ENCODE data around the gene DAB2IP.

The DAB2IP gene

GRCh38 chr9:121822093-121823085, 171.0 kb downstream of the DAB2IP start:
- Histone ChIP-seq H3K27me3 (ENCODE audit: insufficient read depth, low read length, poor library complexity, severe bottlenecking) (no peaks in the 10 kb centered on the region), H3K9ac (ENCODE audit: low read depth, low read length, poor library complexity, severe bottlenecking) (no peak overlapping the region), H3K9me3 (ENCODE audit: insufficient read depth, low read depth, low read length) (no peaks in the 10 kb centered on the region), H3K79me2 (ENCODE audit: insufficient read depth, low read length) (no peaks in the 10 kb centered on the region), H3K36me3 (ENCODE audit: insufficient read depth, low read length) (no peaks in the 10 kb centered on the region; the same call in 1 of the 2 replicates), H3F3A (ENCODE audit: low read depth) (no peaks in the 10 kb centered on the region; the same call in 1 of the 2 replicates), H3K9me2 (replicated peaks; ENCODE audit: low read depth, low read length) (no peaks in the 10 kb centered on the region), H3K4me3 (ENCODE audit: low read length, poor library complexity, severe bottlenecking) (no peak overlapping the region), H2AFZ (ENCODE audit: low read length) (no peak overlapping the region), H3K4me1 (ENCODE audit: insufficient read depth, low read length, poor library complexity, severe bottlenecking) (peaks cover 33% of the 10 kb centered on the region), H4K20me1 (ENCODE audit: insufficient read depth, low read length, poor library complexity, severe bottlenecking) (no peaks in the 10 kb centered on the region), H3K4me2 (ENCODE audit: low read depth, low read length, poor library complexity, severe bottlenecking) (no peak overlapping the region)
- TF ChIP-seq EZH2phosphoT487 (IDR thresholded peaks at IDR 0.05; ENCODE audit: borderline replicate concordance), result no peak
- no peak for TF ChIP-seq CTCF (conservative IDR thresholded peaks at IDR 0.05; ENCODE audit: low read length)

GRCh38 chr9:121823451-121824169, 172.2 kb downstream of the DAB2IP start:
- Histone ChIP-seq H3K9me2 (replicated peaks; ENCODE audit: low read depth, low read length) (no peaks in the 10 kb centered on the region), H3K4me2 (ENCODE audit: low read depth, low read length, poor library complexity, severe bottlenecking) (no peak overlapping the region), H3K4me1 (ENCODE audit: insufficient read depth, low read length, poor library complexity, severe bottlenecking) (peaks cover 32% of the 10 kb centered on the region), H4K20me1 (ENCODE audit: insufficient read depth, low read length, poor library complexity, severe bottlenecking) (no peaks in the 10 kb centered on the region), H2AFZ (ENCODE audit: low read length) (no peak overlapping the region), H3K79me2 (ENCODE audit: insufficient read depth, low read length) (no peaks in the 10 kb centered on the region), H3K9ac (ENCODE audit: low read depth, low read length, poor library complexity, severe bottlenecking) (no peak overlapping the region), H3K9me3 (ENCODE audit: insufficient read depth, low read depth, low read length) (no peaks in the 10 kb centered on the region), H3K27me3 (ENCODE audit: insufficient read depth, low read length, poor library complexity, severe bottlenecking) (no peaks in the 10 kb centered on the region), H3K4me3 (ENCODE audit: low read length, poor library complexity, severe bottlenecking) (no peak overlapping the region), H3K36me3 (ENCODE audit: insufficient read depth, low read length) (no peaks in the 10 kb centered on the region; the same call in 1 of the 2 replicates), H3F3A (ENCODE audit: low read depth) (no peaks in the 10 kb centered on the region; the same call in 1 of the 2 replicates)
- TF ChIP-seq CTCF (conservative IDR thresholded peaks at IDR 0.05; ENCODE audit: low read length), result no peak
- no peak for TF ChIP-seq EZH2phosphoT487 (IDR thresholded peaks at IDR 0.05; ENCODE audit: borderline replicate concordance)

- Histone ChIP-seq H3K4me1 (ENCODE audit: insufficient read depth, low read length, poor library complexity, severe bottlenecking) (peaks cover 22% of the 10 kb centered on the region), H3K9me2 (replicated peaks; ENCODE audit: low read depth, low read length) (no peaks in the 10 kb centered on the region), H3K9ac (ENCODE audit: low read depth, low read length, poor library complexity, severe bottlenecking) (no peak overlapping the region), H3K27me3 (ENCODE audit: insufficient read depth, low read length, poor library complexity, severe bottlenecking) (no peaks in the 10 kb centered on the region), H3K4me2 (ENCODE audit: low read depth, low read length, poor library complexity, severe bottlenecking) (no peak overlapping the region), H3K4me3 (ENCODE audit: low read length, poor library complexity, severe bottlenecking) (no peak overlapping the region), H4K20me1 (ENCODE audit: insufficient read depth, low read length, poor library complexity, severe bottlenecking) (no peaks in the 10 kb centered on the region), H3F3A (ENCODE audit: low read depth) (no peaks in the 10 kb centered on the region; the same call in 1 of the 2 replicates), H3K79me2 (ENCODE audit: insufficient read depth, low read length) (no peaks in the 10 kb centered on the region), H3K9me3 (ENCODE audit: insufficient read depth, low read depth, low read length) (no peaks in the 10 kb centered on the region), H3K36me3 (ENCODE audit: insufficient read depth, low read length) (no peaks in the 10 kb centered on the region; the same call in 1 of the 2 replicates), H2AFZ (ENCODE audit: low read length) (no peak overlapping the region)
- TF ChIP-seq CTCF (conservative IDR thresholded peaks at IDR 0.05; ENCODE audit: low read length) (peak; percentile 53), EZH2phosphoT487 (IDR thresholded peaks at IDR 0.05; ENCODE audit: borderline replicate concordance) (no peak)
Measured at GRCh38 chr9:121824651-121825030, 173.2 kb downstream of the DAB2IP start.
